ENCODE data around the gene ZFYVE19. TPM values are rescaled to one million over a fixed set of nuclear protein-coding genes. Genes with fewer than 3 reads are reported as not detected.

The ZFYVE19 gene
- total and polyA plus RNA-seq, 2 of the 13 experiments (the other 11 are each of a cell fraction or from before 2014, with no cell fraction given): 23.3 to 44.0 TPM

- TF ChIP-seq CREM (IDR thresholded peaks at IDR 0.05): peak; percentile 82
- no peak for TF ChIP-seq CREM (CRISPR knock-in tag; IDR thresholded peaks at IDR 0.05)
- peak; percentile 91 for TF ChIP-seq SOX5 (CRISPR knock-in tag; IDR thresholded peaks at IDR 0.05; ENCODE audit: borderline replicate concordance)
- peak; percentile 58 for TF ChIP-seq PHF21A (CRISPR knock-in tag; IDR thresholded peaks at IDR 0.05)
- no peak for TF ChIP-seq ZNF30 (CRISPR knock-in tag; IDR thresholded peaks at IDR 0.05)
- TF ChIP-seq ZMYM3 (CRISPR knock-in tag; IDR thresholded peaks at IDR 0.05): peak; percentile 71; the same call in 1 of the 2 replicates
- TF ChIP-seq SOX6 (IDR thresholded peaks at IDR 0.05): no peak
- TF ChIP-seq SOX6 (CRISPR knock-in tag; IDR thresholded peaks at IDR 0.05): peak; percentile 94
- peak; percentile 49; the same call in 1 of the 2 replicates for TF ChIP-seq SPEN (CRISPR knock-in tag; IDR thresholded peaks at IDR 0.05; ENCODE audit: low read depth)
- peak; percentile 37; the same call in 1 of the 2 replicates for TF ChIP-seq ISL2 (CRISPR knock-in tag; IDR thresholded peaks at IDR 0.05)
- TF ChIP-seq FOXO1 (CRISPR knock-in tag; IDR thresholded peaks at IDR 0.05): peak; percentile 85
- TF ChIP-seq PRMT3 (CRISPR knock-in tag; IDR thresholded peaks at IDR 0.05; ENCODE audit: borderline replicate concordance, low read depth): no peak
- TF ChIP-seq CEBPG (CRISPR knock-in tag; IDR thresholded peaks at IDR 0.05): peak; percentile 49
- TF ChIP-seq FOXP1 (IDR thresholded peaks at IDR 0.05): no peak
- TF ChIP-seq FOXP1 (CRISPR knock-in tag; IDR thresholded peaks at IDR 0.05): peak; percentile 43; the same call in 1 of the 2 replicates
- TF ChIP-seq, protein P1, sequence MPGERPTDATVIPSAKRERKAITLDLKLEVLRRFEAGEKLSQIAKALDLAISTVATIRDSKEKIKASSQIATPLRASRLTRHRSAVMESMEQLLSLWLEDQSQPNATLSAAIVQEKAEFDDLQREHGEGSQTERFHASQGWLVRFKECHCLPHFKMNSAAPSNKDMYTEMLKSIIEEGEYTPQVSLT (CRISPR knock-in tag; IDR thresholded peaks at IDR 0.05; ENCODE audit: borderline replicate concordance, low read depth): no peak
- TF ChIP-seq SALL1 (CRISPR knock-in tag; IDR thresholded peaks at IDR 0.05): peak; percentile 94
- TF ChIP-seq FOXA1 (IDR thresholded peaks at IDR 0.05): no peak
- TF ChIP-seq FOXA1 (CRISPR knock-in tag; IDR thresholded peaks at IDR 0.05): peak; percentile 13; the same call in 1 of the 2 replicates
- 0 out of 2 replicates have a peak, but pooled peaks have one; percentile 41 for TF ChIP-seq ZBTB33 (CRISPR knock-in tag; IDR thresholded peaks at IDR 0.05)
- TF ChIP-seq IKZF5 (CRISPR knock-in tag; IDR thresholded peaks at IDR 0.05): peak; percentile 43
- 0 out of 2 replicates have a peak, but pooled peaks have one; percentile 48 for TF ChIP-seq KAT8 (CRISPR knock-in tag; IDR thresholded peaks at IDR 0.05)
- TF ChIP-seq, protein P2, sequence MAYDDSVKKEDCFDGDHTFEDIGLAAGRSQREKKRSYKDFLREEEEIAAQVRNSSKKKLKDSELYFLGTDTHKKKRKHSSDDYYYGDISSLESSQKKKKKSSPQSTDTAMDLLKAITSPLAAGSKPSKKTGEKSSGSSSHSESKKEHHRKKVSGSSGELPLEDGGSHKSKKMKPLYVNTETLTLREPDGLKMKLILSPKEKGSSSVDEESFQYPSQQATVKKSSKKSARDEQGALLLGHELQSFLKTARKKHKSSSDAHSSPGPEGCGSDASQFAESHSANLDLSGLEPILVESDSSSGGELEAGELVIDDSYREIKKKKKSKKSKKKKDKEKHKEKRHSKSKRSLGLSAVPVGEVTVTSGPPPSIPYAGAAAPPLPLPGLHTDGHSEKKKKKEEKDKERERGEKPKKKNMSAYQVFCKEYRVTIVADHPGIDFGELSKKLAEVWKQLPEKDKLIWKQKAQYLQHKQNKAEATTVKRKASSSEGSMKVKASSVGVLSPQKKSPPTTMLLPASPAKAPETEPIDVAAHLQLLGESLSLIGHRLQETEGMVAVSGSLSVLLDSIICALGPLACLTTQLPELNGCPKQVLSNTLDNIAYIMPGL (CRISPR knock-in tag; IDR thresholded peaks at IDR 0.05; ENCODE audit: borderline replicate concordance in 1 of 2, low read depth in 1 of 2): 0 out of 4 replicates have a peak, but pooled peaks of 1 of the 2 experiments have one; percentile 31
- TF ChIP-seq ZNF335 (CRISPR knock-in tag; IDR thresholded peaks at IDR 0.05): peak; percentile 17; the same call in 1 of the 2 replicates
- no peak for TF ChIP-seq ZBTB8A (CRISPR knock-in tag; IDR thresholded peaks at IDR 0.05; ENCODE audit: borderline replicate concordance, low read depth)
- TF ChIP-seq ZNF260 (CRISPR knock-in tag; IDR thresholded peaks at IDR 0.05; ENCODE audit: borderline replicate concordance, low read depth): no peak
- TF ChIP-seq, protein P3, sequence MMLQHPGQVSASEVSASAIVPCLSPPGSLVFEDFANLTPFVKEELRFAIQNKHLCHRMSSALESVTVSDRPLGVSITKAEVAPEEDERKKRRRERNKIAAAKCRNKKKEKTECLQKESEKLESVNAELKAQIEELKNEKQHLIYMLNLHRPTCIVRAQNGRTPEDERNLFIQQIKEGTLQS (CRISPR knock-in tag; IDR thresholded peaks at IDR 0.05): peak; percentile 62; the same call in 1 of the 2 replicates
Measured at GRCh38 chr15:40793216-40793989, 13.5 kb upstream of the ZFYVE19 start (continued).

Measured in HepG2 (cell line).